Measurements from ENCODE around the gene CXCL11.
A peak's percentile ranks its signal among the peaks of the same experiment; 100 is the strongest.
"Not testable (repeated sequence)": the region's sequence is repeated elsewhere in the genome, so short reads cannot be mapped to it uniquely, and the experiment has no call there.

CXCL11 gene

DNA sequence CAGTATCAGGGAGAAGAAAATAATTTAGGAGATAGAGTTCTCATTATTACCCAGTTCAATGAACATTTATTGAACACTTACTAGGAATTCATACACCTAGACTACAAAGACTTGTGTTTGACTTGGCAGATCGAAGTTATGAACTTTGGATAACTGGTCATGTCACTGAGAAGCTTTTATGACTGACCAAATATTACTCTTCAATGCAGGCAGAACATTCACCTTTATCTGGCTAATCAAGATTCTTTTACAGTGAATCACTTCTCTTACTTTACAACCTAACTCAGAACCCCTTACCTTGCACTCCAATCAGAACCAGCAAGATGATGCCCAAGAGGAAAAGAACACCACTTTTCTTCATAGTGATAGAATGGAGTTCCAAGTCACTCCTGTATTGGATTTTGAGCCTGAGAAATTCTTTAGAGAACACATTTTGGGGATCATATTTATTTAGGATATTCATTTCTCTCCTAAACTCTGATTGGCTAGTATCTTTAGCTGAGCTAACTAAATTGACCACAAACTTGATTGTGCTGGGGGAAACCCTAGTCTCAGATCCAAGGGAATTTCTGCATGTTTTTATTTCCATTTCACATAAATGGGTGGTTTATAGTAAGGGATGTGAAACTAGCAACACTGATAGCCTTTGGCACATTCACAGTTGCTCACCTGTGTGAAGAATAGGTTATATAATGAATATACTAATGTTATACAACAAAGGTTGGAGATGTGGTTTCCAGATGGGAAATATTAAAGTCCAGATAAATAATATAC lies 28.6 kb downstream of the CXCL11 start, which contains the start of gene CXCL9:
Gene CXCL9 (minus strand): TSS at position 421 of the 774 bp plus-strand sequence. CDS start 60 bp downstream, at position 361.
- Histone ChIP-seq H3K4me3 (no peak within 1 kb of the TSS), H3K4me1 (peaks cover 19 to 36% (median 31%) of the 10 kb centered on the region in 10 experiments), H3K36me3 (no peaks in the 10 kb centered on the region), H3K9ac (no peak within 1 kb of the TSS), H3K27me3 (no peaks in the 10 kb centered on the region), H3K4me2 (no peak within 1 kb of the TSS), H3K27ac (no peak within 1 kb of the TSS; a peak in 1 of 22 replicates), H4K20me1 (no peaks in the 10 kb centered on the region), H3K9me3 (replicated peaks in 1 of 11) (no peaks in the 10 kb centered on the region)
- no peak for TF ChIP-seq Cebpa-rat (IDR thresholded peaks at IDR 0.05)

GRCh38 chr4:76003620-76004019 lies 32.2 kb downstream of the CXCL11 start:
- peak overlapping the region in 6 of 11 experiments; percentile 4 to 74 (median 59); a peak in 10 of 22 replicates for H3K9ac ChIP-seq
- H3K27me3 ChIP-seq, result no peaks in the 10 kb centered on the region
- no peak overlapping the region for H3K4me3 ChIP-seq
- no peaks in the 10 kb centered on the region for H3K9me3 ChIP-seq (replicated peaks in 1 of 11)
- H4K20me1 ChIP-seq, result no peaks in the 10 kb centered on the region
- TF ChIP-seq Cebpa-rat (IDR thresholded peaks at IDR 0.05), result no peak
- H3K27ac ChIP-seq, result peak overlapping the region in 9 of 11 experiments; percentile 16 to 92 (median 71); a peak in 17 of 22 replicates
- peaks cover 19 to 31% (median 27%) of the 10 kb centered on the region in 10 experiments for H3K4me1 ChIP-seq
- peak overlapping the region; percentile 16 to 77 (median 67); a peak in 21 of 22 replicates for H3K4me2 ChIP-seq
- no peaks in the 10 kb centered on the region for H3K36me3 ChIP-seq

DNA sequence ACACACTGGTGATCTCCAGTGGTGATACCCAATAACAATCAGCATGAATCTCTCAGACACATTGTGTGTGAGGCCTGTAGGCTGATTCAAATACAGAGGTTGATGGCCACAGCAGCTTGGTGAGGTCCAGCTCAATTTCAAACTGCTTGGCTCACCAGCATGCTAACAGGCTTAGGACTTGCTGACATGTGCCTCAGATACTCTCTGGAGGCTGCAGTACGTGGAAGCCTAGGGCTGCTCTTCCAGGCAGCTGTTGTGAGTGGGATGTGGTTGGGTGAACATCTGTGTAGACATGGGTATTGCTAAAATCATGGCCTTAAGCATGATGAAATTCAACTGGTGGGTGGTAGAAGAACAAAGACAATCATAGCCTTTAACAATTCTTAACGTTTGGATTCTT lies 32.8 kb downstream of the CXCL11 start:
- peak overlapping the region in 9 of 11 experiments; percentile 39 to 92 (median 71); a peak in 18 of 22 replicates for H3K27ac ChIP-seq
- H3K9me3 ChIP-seq (replicated peaks in 1 of 11), result no peaks in the 10 kb centered on the region
- H3K4me1 ChIP-seq, result peaks cover 19 to 31% (median 27%) of the 10 kb centered on the region in 10 experiments
- TF ChIP-seq Cebpa-rat (IDR thresholded peaks at IDR 0.05), result peak in 6 of 11 experiments; percentile 36 to 85 (median 66); a peak in 7 of 22 replicates
- H3K4me2 ChIP-seq, result peak overlapping the region; percentile 25 to 77 (median 67)
- peak overlapping the region in 7 of 11 experiments; percentile 3 to 74 (median 58); a peak in 12 of 22 replicates for H3K9ac ChIP-seq
- no peaks in the 10 kb centered on the region for H4K20me1 ChIP-seq
- no peaks in the 10 kb centered on the region for H3K36me3 ChIP-seq
- no peak overlapping the region for H3K4me3 ChIP-seq
- H3K27me3 ChIP-seq, result no peaks in the 10 kb centered on the region

- Histone ChIP-seq H3K27me3 (no peaks in the 10 kb centered on the region), H3K4me3 (no peak overlapping the region), H3K4me1 (peaks cover 19 to 31% (median 27%) of the 10 kb centered on the region in 10 experiments), H3K36me3 (no peaks in the 10 kb centered on the region), H3K27ac (peak overlapping the region in 9 of 11 experiments; percentile 39 to 92 (median 71); a peak in 18 of 22 replicates), H3K9ac (peak overlapping the region in 4 of 11 experiments; percentile 58 to 74 (median 66); a peak in 6 of 22 replicates), H4K20me1 (no peaks in the 10 kb centered on the region), H3K4me2 (peak overlapping the region; percentile 25 to 77 (median 67); a peak in 20 of 22 replicates), H3K9me3 (replicated peaks in 1 of 11) (no peaks in the 10 kb centered on the region)
- peak in 4 of 11 experiments; percentile 20 to 37 (median 23); a peak in 2 of 22 replicates for TF ChIP-seq Cebpa-rat (IDR thresholded peaks at IDR 0.05)
These were observed 33.7 kb downstream of the CXCL11 start for GRCh38 chr4:76002176-76002575.

DNA sequence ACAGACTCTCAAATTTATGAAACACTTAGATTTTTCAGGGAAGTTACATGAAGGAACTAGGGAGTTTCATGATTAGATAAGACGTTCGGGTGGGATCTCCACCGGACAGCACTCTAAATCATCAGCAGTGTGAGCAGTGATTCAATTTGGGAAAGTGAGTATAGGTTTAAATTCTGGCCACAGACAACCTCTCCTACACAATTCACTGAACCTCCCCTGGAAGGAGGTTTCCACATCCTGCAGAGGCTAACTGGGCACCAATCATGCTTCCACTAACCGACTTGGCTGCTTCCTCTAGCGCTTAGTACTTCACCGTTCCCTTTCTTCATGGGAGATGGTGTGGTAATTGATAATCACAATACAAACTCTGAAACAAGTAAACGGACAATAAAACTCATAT lies 34.2 kb downstream of the CXCL11 start:
- Histone ChIP-seq H3K9ac (peak overlapping the region in 1 of 11 experiments; percentile 4; a peak in 2 of 22 replicates), H3K36me3 (no peaks in the 10 kb centered on the region), H3K27me3 (no peaks in the 10 kb centered on the region), H4K20me1 (no peaks in the 10 kb centered on the region), H3K9me3 (replicated peaks in 1 of 11) (no peaks in the 10 kb centered on the region), H3K4me3 (no peak overlapping the region), H3K27ac (peak overlapping the region in 8 of 11 experiments; percentile 62 to 92 (median 78); a peak in 14 of 22 replicates), H3K4me1 (peaks cover 19 to 31% (median 27%) of the 10 kb centered on the region in 10 experiments), H3K4me2 (peak overlapping the region in 10 of 11 experiments; percentile 25 to 77 (median 65); a peak in 17 of 22 replicates)
- no peak for TF ChIP-seq Cebpa-rat (IDR thresholded peaks at IDR 0.05)

GRCh38 chr4:76000279-76000678 lies 35.6 kb downstream of the CXCL11 start:
- Histone ChIP-seq H3K4me1 (peaks cover 19 to 31% (median 27%) of the 10 kb centered on the region in 10 experiments), H4K20me1 (no peaks in the 10 kb centered on the region), H3K9me3 (replicated peaks in 1 of 11) (no peaks in the 10 kb centered on the region)

GRCh38 chr4:75998525-75999147 lies 37.2 kb downstream of the CXCL11 start:
- H3K4me2 ChIP-seq; H3K9ac ChIP-seq; H3K36me3 ChIP-seq; H3K9me3 ChIP-seq (replicated peaks in 1 of 11); H3K4me3 ChIP-seq; H4K20me1 ChIP-seq; H3K27me3 ChIP-seq: not testable (repeated sequence)
- peak overlapping the region in 1 of 11 experiments; percentile 21; a peak in 1 of 22 replicates for H3K27ac ChIP-seq
- H3K4me1 ChIP-seq, result peaks cover 12 to 23% (median 21%) of the 10 kb centered on the region in 10 experiments

More at GRCh38 chr4:76000279-76000678, 35.6 kb downstream of the CXCL11 start:
- Histone ChIP-seq H3K4me2 (no peak overlapping the region), H3K4me3 (no peak overlapping the region), H3K27me3 (no peaks in the 10 kb centered on the region), H3K9ac (no peak overlapping the region), H3K27ac (peak overlapping the region in 4 of 11 experiments; percentile 3 to 90 (median 26); a peak in 4 of 22 replicates), H3K36me3 (no peaks in the 10 kb centered on the region)
- no peak for TF ChIP-seq Cebpa-rat (IDR thresholded peaks at IDR 0.05)

- no peak overlapping the region for H3K4me2 ChIP-seq
- H3K27ac ChIP-seq, result no peak overlapping the region
- no peaks in the 10 kb centered on the region for H3K9me3 ChIP-seq (replicated peaks in 1 of 11)
- H3K4me3 ChIP-seq, result no peak overlapping the region
- no peaks in the 10 kb centered on the region for H3K27me3 ChIP-seq
- no peak overlapping the region for H3K9ac ChIP-seq
- no peak for TF ChIP-seq Cebpa-rat (IDR thresholded peaks at IDR 0.05)
- H4K20me1 ChIP-seq, result no peaks in the 10 kb centered on the region
- no peaks in the 10 kb centered on the region for H3K36me3 ChIP-seq
- peaks cover 5 to 16% (median 14%) of the 10 kb centered on the region in 10 experiments for H3K4me1 ChIP-seq
These were observed 37.9 kb downstream of the CXCL11 start for GRCh38 chr4:75997946-75998345.

DNA sequence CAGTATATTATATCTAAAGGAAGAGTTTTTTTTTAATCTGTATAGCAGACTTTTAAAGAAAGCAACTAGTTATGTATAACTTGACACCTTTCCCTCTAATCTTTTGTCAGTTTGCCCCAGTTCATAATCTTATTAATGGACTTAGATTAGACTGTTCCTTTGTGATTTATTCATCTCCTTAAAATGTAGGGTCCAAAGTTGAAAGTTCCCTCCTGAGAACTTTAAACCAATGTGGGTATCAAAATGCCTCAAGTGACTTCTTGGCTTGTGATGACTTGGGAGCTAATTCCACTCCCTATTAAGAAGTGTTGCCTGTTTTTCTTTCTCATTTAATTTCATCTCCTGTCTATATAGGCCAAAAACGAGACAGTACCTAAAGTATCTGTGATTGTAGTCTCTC lies 38.8 kb downstream of the CXCL11 start:
- Histone ChIP-seq H3K4me3 (no peak overlapping the region), H3K4me2 (no peak overlapping the region), H3K4me1 (peaks cover 0 to 8% (median 6%) of the 10 kb centered on the region in 10 experiments; a peak in 17 of 20 replicates), H3K9me3 (replicated peaks in 1 of 11) (no peaks in the 10 kb centered on the region), H4K20me1 (no peaks in the 10 kb centered on the region), H3K27me3 (no peaks in the 10 kb centered on the region), H3K27ac (no peak overlapping the region; a peak in 1 of 22 replicates), H3K36me3 (no peaks in the 10 kb centered on the region), H3K9ac (no peak overlapping the region)
- TF ChIP-seq Cebpa-rat (IDR thresholded peaks at IDR 0.05), result no peak

All from BLaER1 treated with 17β-estradiol and CSF1 and Interleukin-3, amounts not matched to agents 10 nM and 100 nM (cell line).